Tibial nerve (tissue), 3 donors: ENCODE data around the gene CAP2.

Experiments used
- CTCF ChIP-seq, 5 experiments: fragments of 200-600 bp in 3 of 5; fragments of 450-650 bp in 2 of 5; sonication (generic) in 3 of 5; IDR thresholded peaks; one replicate each; pipeline ENCODE4 v1.5.1; 2016 to 2019; ENCODE audit warnings: antibody characterized with exemption in 5 of 5, mild to moderate bottlenecking in 3 of 5, moderate library complexity in 2 of 5
- POLR2A ChIP-seq, 2 donors: fragments of 450-650 bp; IDR thresholded peaks; one replicate each; pipeline ENCODE4 v1.6.1; 2017; ENCODE audit warnings: antibody characterized with exemption in 2 of 2, mild to moderate bottlenecking in 2 of 2, moderate library complexity in 2 of 2

- TF ChIP-seq CTCF (IDR thresholded peaks at IDR 0.05) (peak in 1 of 5 experiments; percentile 10), POLR2A (IDR thresholded peaks at IDR 0.05) (no peak)
These were observed 111.7 kb downstream of the CAP2 start for GRCh38 chr6:17505062-17505476.
